GM12891 (cell line): Measurements from ENCODE around the gene ANK2.

Experiments used
- DNase-seq: peaks from one replicate; pipeline ENCODE4 v3.0.0; 2011; ENCODE audit warnings: low spot score; ENCODE audit not compliant: insufficient read length
- FAIRE-seq: peaks from 2 replicates; lab custom pipeline; 2011; peaks lifted over from hg19 to GRCh38; lab: Jason Lieb, UNC
- PAX5 ChIP-seq: IDR thresholded peaks from 2 replicates; pipeline ENCODE4 v1.6.1; 2011; ENCODE audit warnings: low read length, moderate library complexity, mild to moderate bottlenecking; ENCODE audit not compliant: insufficient read depth, severe bottlenecking
- POLR2A ChIP-seq: IDR thresholded peaks from 2 replicates; pipeline ENCODE4 v1.6.1; 2011; ENCODE audit warnings: low read depth, low read length, control low read depth
- POLR2AphosphoS5 ChIP-seq: IDR thresholded peaks from 2 replicates; pipeline ENCODE4 v1.6.1; 2011; ENCODE audit warnings: low read depth, low read length, control low read depth
- POU2F2 ChIP-seq: IDR thresholded peaks from 2 replicates; pipeline ENCODE4 v1.6.1; 2011; ENCODE audit warnings: low read depth, mild to moderate bottlenecking, control low read depth, low read length, moderate library complexity
- SPI1 ChIP-seq: IDR thresholded peaks from 2 replicates; pipeline ENCODE4 v1.6.1; 2011; ENCODE audit warnings: low read depth, low read length, control low read depth
- TAF1 ChIP-seq: IDR thresholded peaks from 2 replicates; pipeline ENCODE4 v1.6.1; 2011; ENCODE audit warnings: low read depth, low read length, control low read depth

The ANK2 gene

DNA sequence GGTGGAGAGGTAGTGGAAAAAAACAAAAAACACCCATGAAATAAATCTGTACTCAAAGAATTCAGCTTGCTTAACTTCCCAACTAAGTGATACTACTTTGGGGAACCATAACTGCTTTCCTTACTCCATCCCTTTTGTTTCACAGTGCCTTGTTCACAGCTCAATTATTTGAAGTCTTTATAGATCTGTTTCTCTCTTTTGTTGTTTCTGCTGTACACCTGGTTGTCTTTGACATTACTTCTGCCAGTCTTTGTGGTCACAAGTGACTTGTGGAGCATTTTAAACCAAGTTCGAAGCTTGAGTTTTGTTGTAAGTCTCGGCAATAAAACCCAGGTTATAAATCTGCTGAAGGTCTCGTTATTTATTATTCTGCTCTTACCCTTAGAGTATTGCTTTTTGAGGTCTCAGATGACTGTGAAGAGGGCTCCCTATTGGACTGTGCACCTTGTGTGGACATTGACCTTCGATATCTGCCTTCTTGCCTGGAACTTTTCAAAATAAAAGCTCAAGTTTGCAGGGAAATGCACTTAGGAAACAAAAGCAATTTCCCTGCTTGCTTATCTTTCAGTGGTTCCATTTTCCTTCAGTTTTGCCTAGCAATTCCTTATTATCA lies 59.8 kb downstream of the ANK2 start:
- FAIRE-seq (no peak), DNase-seq (no peak)
- TF ChIP-seq POU2F2 (no peak), PAX5 (no peak), POLR2AphosphoS5 (no peak), TAF1 (no peak), SPI1 (no peak), POLR2A (no peak)

- DNase-seq (no peak), FAIRE-seq (peak; percentile 66)
- TF ChIP-seq POLR2AphosphoS5 (no peak), SPI1 (no peak), POU2F2 (no peak), PAX5 (no peak)
Measured at GRCh38 chr4:113112338-113112978, 63.0 kb downstream of the ANK2 start.

GRCh38 chr4:113113151-113113550 lies 63.7 kb downstream of the ANK2 start:
- TF ChIP-seq SPI1 = no peak
- TF ChIP-seq POLR2AphosphoS5 = no peak
- TF ChIP-seq PAX5 = no peak
- TF ChIP-seq POLR2A = no peak
- no peak for TF ChIP-seq POU2F2
- no peak for TF ChIP-seq TAF1
- no peak for DNase-seq
- FAIRE-seq = no peak

DNA sequence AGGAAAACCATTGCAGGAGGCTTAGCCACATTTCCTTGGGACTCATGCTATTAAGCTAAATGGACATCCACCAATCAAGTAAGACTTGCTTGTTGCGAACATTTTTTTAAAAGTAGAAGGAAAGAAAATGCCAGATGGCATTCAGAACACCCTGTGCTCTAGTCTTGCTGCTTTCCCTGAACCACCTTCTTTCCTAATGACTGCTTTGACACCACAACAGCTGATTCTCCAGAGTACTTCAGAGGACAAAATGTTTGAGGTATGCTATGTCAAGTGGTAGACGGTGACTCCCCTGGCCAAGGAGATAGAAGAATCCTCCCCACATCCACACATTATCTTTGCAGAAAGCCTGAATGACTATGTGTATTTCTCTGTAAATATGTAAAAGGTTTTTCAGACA lies 65.4 kb downstream of the ANK2 start:
- DNase-seq (no peak), FAIRE-seq (no peak)
- TF ChIP-seq POU2F2 (no peak), SPI1 (no peak), POLR2A (no peak), PAX5 (no peak), POLR2AphosphoS5 (no peak), TAF1 (no peak)

DNA sequence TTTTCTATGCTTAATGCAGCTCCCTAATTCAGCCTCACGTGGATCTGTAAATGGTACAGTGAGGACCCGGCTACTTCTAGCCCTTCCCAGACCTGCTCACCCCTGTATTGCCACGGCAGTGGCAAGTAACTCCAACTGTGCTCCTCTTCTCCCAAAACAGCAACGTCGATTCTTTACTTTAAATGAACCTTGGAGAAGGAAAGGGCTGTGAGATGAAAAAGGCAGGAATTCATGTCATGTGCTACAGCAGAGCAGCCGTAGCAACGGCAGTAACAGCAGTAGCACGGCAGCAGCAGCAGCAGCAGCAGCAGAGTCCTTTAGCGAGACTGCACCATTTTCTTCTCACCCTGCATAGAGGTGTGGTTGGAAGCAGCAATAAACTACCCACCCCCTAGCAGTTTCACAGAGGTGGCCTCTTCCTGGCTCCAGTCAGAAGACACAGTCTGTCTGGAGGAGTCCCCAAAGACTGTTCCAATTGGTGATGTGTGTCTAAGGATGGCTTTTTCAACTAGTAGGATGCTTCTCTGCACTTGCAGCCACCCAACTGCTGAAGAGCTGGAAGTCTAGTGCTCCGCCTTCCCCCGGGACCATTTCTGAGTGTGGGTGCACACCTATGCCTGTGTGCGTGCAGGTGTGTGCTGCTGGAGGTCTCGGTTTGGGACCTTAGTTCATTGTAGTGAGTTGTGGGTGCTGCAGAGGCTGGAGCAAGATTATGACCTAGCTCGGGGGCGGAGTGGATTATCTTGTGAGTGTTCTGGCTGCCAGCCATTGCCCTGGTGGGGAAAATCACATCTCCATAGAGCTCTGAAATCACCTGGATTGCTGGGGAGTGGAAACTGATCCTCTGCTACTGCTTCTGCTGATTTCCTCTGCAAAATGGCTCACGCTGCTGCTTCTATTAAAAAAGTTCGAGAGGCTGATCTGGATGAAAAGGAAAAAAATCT lies 67.2 kb downstream of the ANK2 start:
- DNase-seq = no peak
- no peak for TF ChIP-seq PAX5
- TF ChIP-seq TAF1 = no peak
- no peak for TF ChIP-seq POU2F2
- TF ChIP-seq SPI1 = no peak
- no peak for TF ChIP-seq POLR2AphosphoS5
- no peak for TF ChIP-seq POLR2A
- no peak for FAIRE-seq

GRCh38 chr4:113117358-113117702 lies 67.9 kb downstream of the ANK2 start:
- DNase-seq (no peak), FAIRE-seq (no peak)
- TF ChIP-seq POLR2AphosphoS5 = no peak
- TF ChIP-seq PAX5 = no peak
- no peak for TF ChIP-seq SPI1
- TF ChIP-seq POU2F2 = no peak
- no peak for TF ChIP-seq POLR2A
- TF ChIP-seq TAF1 = no peak

DNA sequence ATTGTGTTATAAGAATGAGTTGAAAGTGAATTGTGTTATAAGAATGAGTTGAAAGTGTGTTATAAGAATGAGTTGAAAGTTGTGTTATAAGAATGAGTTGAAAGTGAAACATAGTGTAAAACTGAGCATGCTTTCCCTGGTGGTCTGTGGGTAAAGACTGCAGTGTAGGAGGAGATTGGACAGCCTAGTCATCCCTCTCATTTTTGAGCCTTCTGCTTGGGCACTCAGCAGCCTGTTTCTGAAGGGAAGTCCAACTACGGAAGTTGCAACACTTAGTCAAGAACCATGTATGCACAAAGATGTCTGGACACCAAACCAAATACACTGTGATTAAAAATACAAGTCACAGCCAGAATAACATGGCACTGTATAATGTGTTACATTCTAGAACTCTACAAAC lies 72.6 kb downstream of the ANK2 start:
- FAIRE-seq (peak; percentile 84), DNase-seq (no peak)
- no peak for TF ChIP-seq POU2F2
- TF ChIP-seq PAX5 = no peak
- no peak for TF ChIP-seq TAF1
- TF ChIP-seq POLR2AphosphoS5 = no peak
- TF ChIP-seq POLR2A = no peak
- no peak for TF ChIP-seq SPI1

DNA sequence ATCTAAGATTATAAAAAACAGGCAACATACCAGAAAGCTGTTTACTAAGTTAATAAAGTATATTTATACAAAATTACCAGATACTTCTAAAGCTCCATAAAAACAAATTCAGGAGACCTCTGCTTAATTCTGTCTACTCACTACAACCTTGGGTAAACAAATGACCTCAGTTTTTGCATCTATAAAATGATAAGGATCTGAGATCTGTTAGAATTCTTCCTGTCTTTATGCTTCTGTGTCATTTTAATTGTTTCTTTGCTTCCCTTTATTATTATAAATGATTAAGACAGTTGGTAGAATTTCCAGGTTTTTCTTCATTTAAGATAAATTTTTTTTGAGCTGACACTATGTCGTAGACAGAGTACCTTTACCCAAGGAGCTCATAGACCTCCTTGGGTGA lies 76.0 kb downstream of the ANK2 start:
- TF ChIP-seq PAX5 = no peak
- TF ChIP-seq POU2F2 = no peak
- no peak for TF ChIP-seq SPI1
- no peak for TF ChIP-seq TAF1
- TF ChIP-seq POLR2A = no peak
- TF ChIP-seq POLR2AphosphoS5 = no peak
- DNase-seq (no peak), FAIRE-seq (no peak)

DNA sequence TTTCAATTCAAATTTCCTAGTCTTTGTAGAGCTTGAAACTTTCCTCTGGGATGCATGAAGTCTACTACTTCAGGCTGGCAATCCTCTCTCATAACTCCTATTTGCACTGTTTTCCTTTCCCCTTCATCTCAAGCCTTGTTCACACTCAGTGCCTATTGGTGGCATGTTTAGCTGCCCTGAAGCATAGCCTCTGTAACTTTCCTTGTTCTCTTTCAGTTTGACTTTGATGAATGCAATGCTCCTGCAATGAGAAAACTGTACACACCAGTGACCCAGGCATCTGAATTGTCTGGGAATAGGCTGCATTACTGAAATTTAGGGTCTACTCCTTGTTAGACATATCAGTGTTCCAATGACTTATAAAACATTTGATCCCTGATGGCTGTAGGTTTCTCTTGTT lies 81.7 kb downstream of the ANK2 start:
- no peak for FAIRE-seq
- no peak for DNase-seq
- TF ChIP-seq POLR2AphosphoS5 = no peak
- TF ChIP-seq TAF1 = no peak
- no peak for TF ChIP-seq POLR2A

- no peak for TF ChIP-seq POU2F2
- TF ChIP-seq POLR2A = no peak
- no peak for TF ChIP-seq PAX5
- TF ChIP-seq TAF1 = no peak
- DNase-seq = no peak
- FAIRE-seq = no peak
Measured at GRCh38 chr4:113131621-113132020, 82.2 kb downstream of the ANK2 start.
